Measurements from ENCODE around the gene MANBA. TPM values are rescaled to one million over a fixed set of nuclear protein-coding genes. Genes with fewer than 3 reads are reported as not detected.

The MANBA gene
- 19.0 TPM for polyA plus RNA-seq (2013, experiment 1 of 2; ENCODE audit: insufficient read length)
- polyA plus RNA-seq (2013, experiment 2 of 2; ENCODE audit: insufficient read length) = 18.3 TPM

DNA sequence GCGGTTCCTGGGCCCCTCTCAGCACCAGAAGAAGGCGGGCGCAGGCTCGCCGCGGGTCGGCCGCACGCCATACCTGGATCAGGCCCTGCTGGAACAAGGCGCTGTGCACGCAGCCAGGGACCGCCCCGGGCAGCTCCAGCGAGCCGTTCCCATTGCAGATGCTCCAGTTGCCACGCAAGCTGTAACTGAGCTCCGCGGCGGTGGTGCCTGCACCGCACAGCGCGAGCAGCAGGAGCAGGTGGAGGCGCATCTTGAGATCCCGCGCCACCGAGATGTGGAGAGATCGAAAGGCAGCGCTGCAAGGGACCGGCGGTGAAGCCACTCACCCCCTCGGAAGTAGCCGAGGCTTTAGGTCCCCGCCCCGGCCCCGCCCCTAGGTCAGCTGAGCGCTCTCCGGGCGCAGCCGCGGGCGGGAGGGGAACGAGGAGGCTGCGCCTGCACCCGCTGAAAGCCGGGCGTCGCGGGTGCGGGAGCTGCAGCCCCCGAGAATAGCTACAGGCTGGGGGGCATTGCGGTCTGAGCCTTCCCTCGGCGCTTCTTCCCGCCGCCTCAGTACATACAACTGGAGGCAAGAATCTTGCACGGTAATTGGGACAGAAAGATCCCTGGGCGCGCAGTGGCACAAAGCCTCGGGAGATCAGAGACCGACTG, at the start of gene MANBA:
TSS of gene MANBA (minus strand) at position 324 of the 651 bp plus-strand sequence. CDS start at position 250, 74 bp downstream.
- DNase-seq = peak; percentile 73

DNA sequence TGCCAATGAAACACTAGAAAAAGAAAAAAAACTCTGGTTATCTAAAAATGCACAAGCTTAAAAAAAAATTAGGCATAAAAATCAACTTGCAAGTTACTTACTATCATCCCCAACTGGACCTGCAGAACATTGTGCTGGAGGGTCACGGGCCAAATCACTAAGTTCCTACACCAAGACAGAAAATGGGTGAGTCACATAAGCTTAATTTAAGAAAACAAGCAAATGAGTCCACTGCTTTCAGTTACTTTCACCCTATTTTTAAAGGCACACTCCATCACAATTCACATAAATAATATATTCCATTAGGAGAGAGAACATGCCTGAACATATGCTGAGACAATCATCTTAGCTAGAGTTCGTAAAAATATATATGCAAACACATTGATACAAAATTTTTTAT, 48.9 kb upstream of the MANBA start:
- no peak for DNase-seq

DNA sequence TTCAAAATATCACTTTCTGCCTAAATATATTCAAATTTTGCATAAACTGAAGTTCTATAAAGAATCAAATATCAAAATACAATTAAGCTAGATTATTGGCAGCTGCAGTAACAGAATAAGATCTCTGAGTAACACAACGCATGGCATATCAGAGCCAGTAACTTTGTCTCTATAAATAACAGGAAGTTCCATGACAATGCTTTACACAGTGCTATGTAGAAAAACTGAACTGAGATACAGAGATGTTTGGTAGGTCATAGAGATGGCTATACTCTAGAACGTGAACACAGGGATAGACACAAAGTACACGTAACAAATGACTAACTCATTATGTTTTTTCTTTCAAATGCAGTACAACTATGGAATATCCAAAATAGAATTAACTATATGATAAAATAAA, 48.4 kb upstream of the MANBA start:
- no peak for DNase-seq

DNA sequence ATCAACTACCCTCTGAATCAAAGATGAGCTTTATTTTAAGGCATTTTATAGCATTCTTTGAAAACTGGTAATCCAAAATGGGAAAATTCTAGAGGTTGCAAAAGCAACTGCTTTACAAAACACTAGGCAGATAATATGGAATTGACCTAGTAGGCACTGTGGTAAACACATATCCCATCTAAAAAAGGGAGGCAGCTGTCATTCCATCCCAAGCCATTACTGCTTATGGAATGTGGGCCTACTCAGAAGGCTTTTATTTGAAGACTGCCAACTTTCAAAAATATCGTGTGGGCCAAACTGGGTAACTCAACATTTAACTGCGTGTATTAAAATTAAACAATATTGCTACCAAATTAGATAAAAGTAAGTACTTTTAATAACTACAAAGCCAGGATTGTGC, 47.2 kb upstream of the MANBA start:
- no peak for DNase-seq

DNA sequence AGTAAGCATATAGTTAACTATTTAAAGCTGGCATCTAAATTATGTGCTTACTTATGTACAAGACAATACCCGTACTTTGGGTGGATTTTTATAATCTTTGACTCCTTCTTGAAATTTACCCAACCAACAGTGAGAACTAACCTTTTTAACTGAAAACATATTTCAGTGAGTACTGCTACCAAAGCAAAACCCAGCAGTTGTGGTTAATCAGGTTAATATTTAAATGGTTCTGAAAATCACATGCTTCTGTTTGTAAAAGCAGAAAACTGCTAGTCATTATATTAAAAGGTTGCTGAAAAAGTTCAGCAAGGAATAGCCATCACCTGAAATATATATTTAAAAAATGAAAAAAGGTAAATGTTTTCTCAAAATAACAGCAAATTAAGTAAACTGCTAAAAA, 46.6 kb upstream of the MANBA start:
- no peak for DNase-seq

DNA sequence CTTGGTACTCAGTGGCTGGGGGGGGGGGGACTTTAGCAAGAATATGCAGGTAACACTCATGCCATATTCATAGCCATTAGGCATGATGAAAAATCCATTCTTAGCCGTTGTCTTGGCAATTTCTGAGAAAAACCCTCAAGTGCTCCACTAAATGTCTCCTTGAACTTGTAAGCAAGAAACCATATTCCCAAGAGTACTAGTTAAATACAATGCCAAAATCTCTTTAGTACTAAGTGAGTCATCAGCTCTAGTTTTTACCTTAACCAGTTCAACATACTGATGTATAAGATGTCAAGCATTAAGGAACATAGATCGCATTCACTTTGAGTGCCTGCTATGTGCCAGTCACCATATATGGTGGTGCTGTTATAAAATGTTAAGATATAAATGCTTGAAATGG, 39.0 kb upstream of the MANBA start:
- peak; percentile 56 for DNase-seq

DNA sequence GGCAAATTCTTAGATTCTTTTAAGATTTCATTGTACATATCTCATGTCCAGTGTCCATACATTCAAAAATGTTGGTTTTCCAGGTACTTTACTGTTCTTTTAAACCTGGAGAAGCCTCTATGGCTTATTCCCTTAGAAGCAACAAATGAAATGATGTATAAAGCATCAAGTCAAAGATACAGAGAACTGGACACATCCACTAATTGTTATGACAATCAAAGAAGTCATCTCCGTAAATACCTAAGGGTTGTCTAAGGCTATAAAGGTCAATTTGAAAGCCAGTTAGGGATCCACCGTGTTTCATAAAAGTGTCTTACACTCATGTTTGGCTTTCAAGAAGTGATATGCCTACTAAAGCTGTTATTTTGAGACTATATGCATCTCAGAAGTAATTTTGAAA, 34.2 kb upstream of the MANBA start:
- DNase-seq = no peak

DNA sequence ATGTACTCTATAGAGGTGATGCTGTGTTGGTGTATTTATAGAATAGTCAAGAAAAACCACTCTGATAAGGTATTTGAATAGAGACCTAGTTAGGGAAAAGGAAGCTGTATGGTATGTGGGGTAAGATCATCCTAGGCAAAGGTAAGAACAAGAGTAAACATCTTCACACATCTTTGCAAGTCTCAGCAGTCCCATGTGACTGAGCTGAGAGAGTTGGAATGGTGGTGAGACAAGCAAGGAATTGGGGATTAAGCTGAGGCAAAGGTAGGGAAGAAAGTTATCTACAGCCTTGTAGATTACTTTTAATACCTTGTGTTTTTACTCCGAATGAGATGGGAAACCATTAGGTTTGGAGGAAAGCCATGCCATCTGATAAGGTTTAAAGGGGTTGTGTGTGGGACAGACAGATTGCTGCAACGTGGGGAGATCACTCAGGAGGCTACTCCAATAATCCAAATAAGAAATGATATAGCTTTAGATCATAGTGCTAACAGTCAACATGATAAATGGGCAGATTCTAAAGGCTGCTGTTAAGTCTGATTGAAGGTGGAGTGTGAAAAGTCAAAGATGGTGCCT, 31.7 kb upstream of the MANBA start:
- DNase-seq = no peak

DNA sequence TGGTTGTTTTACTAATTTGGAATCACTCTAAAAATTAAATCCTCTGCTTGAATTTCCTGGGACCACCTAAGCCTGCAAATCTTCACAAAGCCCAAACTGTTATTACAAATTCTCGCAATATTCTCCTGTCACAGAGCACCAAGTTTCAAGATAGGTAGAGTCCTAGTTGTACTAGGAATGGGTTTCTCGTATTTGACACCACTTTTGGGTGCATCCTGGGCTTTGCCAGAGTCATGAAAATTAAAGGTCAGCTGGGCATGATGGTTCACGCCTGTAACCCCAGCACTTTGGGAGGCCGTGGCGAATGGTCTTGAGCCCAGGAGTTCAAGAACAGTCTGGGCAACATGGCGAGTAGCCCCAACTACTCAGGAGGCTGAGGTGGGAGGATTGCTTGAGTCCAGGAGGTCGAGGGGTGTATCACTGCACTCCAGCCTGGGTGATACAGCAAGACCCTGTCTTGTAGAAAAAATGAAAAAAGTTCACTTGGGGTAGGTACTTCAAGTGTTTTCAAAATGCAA, 30.6 kb upstream of the MANBA start:
- no peak for DNase-seq

DNA sequence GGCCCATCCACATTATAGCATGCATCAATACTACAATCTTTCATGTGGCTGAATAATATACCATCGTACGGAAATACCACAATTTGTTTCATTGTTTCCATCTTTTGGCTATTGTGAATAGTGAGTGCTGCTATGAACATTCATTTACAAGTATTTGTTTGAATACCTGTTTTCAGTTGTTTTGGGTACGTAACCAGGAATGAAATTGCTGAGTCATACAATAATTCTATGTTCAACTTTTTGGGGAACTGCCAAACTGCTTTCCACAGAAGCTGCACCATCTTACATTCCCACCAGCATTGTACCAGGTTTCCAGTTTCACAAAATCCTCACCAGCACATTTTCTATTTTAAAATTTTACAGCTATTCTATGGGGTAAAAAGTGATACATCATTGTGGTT, 28.5 kb upstream of the MANBA start:
- peak; percentile 77 for DNase-seq

DNA sequence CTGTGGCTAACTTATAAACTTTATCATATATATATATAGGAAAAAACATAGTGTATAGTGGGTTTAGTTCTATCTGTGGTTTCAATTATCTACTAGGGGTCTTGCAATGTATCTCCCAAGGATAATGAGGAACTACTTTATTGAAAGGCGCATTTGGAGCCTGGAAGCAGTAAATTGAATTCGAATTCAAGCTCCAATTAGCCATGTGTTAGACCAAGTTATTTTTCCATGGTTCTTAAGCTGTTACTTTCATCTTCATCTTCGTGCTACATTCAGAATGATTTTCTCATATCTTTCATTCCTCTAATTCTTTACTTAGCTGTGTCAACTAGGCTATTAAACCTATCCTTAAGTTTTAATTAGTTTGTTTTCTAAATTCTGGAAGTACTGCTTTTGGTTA, 27.2 kb upstream of the MANBA start:
- no peak for DNase-seq

DNA sequence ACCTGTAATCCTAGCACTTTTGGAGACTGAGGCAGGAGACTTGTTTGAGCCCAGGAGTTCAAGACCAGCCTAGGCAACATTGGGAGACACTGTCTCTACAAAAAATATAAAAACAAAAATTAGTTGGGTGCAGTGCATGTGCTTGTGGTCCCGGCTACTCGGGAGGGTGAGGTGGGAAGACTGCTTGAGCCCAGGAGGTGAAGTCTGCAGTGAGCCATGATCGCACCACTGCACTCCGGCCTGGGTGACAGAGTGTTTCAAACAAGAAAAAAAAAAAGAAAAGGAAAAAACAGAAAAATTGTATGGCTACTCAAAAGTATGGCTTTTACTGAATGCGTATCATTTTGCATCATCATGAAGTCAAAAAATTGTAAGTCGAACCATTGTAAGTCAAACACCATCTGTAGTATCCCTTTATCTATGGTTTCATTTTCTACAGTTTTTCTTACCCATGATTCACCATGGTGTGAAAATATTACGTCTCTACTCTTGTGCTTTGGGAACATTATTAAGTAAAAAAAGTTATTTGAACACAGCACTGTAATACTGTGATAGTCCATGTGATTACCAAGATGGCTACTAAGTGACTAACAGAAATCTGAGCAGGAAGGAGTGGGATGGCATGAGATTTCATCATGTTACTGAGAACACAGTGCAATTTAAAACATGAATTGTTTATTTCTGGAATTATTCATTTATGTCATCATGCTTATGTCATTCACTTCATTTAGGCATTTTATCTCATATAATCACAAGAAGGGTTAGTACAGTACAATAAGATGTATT, 26.5 kb upstream of the MANBA start:
- peak; percentile 47 for DNase-seq

DNA sequence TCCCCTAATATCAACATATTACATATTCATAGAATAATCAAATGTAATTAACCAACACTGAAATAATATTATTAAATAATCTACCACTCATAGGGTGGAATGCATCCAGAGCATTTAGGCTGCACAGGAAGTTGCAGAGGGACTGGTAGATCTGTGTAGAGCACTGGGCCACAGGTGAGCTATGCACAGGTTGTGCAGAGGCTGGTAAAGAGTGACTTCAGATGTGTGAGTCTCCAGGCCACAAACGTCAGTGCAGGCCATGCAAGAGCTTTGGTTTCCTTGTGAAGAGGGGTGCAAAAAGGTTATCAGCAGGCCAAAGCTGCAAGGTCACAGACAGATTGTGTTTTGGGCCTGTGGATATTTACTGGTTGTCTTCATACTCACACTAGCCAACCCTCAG, 25.5 kb upstream of the MANBA start:
- DNase-seq = no peak

DNA sequence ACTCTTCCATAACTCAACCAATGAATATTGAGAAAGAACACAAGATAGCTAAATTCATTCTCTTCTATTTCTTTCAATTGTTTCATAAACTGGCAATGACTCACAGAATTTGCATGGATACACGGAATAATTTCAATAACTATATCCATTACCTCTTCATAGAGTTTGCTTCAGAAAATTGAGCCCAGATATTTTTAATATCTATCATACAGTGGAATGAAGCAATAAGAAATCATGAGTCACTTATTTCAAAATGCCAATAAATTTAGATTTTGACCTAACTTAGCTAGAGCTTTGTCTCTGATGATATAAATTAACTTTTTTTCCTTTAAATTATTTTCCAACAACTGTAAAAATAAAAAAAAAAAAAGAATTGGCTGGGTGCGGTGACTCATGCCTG, 22.2 kb upstream of the MANBA start:
- DNase-seq = peak; percentile 44

DNA sequence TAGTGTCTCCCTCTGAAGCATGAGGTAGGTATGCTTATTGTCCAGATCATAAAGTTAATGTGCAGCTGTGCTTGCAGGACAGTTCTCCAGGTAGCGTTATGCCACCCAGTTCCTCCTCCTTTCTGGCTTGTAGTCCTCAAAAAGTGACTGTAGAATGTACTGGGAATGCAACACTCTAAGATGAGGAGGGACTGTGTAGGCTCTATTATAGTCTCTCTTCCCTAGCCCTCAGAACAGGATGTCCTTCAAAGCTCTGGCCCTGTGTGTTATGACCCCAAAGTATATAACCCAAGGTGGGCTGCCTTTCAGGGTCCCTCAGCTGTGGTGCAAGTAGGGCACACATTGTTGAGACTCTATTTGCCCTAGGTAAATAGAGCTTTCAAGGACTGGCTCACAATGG, 20.8 kb upstream of the MANBA start:
- no peak for DNase-seq

DNA sequence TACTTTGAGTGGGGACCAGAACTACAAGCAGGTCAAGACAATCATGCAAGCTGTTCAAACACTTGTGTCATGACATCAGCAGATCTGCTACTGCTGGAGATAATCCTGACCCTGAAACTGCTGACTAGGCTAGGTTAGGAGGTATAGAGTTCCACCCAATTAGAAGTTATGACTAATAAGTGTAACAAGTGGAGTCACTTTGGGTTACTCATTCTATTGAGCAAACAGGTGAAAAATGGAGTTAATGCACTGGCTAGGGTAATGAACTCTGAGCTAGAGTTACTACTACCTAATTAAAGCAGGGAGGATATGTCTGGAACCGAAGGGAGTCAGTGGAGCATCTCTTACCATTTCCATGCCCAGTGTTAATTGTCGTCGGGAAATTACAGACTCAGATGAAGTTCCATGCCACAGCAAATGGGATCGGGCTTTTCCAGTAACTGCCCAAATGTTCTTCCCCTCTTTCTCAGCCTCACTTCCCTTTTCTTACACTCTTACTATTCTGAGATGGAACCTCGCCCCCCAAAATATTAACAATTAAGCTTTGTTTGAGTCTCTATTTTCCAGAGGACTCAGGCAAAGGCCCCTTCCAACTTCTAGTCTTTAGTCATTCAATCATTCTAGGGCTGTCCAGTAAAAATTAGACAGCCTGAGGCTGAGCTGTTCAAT, 19.8 kb upstream of the MANBA start:
- no peak for DNase-seq

DNA sequence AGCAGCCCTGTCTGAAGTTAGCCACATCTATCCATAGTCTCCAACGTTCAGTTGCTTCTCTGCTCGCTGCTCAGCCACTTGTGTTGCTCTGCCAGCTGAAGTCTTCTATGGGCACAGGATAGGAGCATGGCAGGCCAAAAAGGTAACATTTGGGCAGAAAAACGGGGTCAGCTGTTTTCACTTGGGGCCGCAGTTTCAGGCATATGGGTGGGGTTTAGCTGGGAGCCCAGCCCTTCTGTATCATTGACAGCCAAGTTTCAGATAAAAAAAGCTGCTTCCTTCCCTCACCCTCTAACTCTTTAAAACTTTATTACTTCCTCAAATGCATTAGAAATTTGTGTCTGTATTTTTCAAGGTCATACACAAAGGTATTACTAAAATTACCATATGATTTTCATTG, 18.4 kb upstream of the MANBA start:
- no peak for DNase-seq

DNA sequence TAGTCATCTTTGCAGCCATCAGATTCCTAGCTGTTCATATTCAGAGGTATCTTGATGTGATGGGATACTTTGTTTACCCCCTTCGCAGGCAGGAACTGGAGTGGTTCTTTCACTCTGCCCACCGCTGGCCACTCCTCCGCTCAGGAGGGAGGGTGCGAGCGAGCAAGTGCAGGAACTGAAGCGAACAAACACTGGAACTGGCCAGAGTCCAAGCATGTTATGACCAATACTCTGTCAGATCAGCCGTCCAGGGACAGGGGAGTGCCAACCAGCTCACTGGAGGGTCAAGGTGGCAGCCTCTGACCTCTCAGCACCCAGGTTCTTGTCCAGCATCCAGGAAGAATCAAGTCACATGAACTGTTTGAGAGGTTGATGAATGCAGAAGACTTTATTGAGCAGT, 18.0 kb upstream of the MANBA start:
- DNase-seq = no peak

DNA sequence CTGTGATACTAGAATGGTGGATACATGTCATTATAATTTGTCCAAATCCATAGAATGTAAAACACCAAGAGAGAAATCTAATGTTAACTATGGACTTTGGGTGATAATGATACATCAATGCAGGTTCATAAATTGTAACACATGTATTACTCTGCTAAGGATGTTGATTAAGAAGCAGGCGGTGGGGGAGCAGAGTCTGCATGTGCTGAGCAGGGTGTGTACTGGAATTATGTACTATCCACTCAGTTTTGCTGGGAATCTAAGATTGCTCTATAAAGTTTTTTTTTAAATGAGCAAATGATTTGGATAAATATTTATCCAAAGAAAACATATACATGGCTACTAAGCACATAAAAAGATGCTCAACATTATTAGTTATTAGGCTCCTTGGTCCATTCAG, 15.0 kb upstream of the MANBA start:
- DNase-seq = no peak

DNA sequence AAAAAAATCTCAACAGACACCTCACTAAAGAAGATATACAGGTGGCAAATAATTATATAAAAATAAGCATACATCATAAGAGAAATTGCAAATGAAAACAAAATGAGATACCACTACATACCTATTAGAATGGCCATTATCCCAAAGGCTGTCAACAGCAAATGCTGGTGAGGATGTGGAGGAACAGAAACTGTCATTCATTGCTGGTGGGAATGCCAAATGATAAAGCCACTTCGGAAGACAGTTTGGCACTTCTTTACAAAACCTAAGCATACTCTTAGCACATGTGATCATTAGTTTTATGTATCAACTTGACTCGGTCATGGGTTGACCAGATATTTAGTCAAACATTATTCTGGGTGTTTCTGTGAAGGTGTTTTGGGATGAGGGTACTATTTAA, 13.5 kb upstream of the MANBA start:
- DNase-seq = no peak

DNA sequence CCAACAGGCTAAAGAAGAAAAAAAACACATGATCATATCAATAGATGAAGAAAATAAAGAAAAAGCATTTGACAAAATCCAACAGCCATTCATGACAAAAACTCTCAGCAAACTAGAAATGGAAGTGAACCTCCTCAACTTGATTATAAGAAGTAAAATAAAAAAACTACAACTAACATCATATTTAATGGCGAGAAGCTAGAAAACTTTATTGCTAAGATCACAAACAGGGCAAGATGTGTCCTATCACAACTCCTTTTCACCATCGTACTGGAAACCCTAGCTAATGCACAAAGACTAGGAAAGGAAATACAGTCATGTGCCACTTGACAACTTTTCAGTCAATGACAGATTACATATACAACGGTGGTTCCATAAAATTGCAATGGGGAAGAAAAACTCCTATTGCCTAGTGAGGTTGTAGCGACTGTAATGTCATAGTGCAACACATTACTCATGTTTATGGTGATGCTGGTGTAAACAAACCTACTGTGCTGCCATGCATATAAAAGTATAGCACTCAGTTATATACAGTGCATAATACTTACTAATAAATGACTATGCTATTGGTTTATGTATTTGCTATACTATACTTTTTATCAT, 12.1 kb upstream of the MANBA start:
- no peak for DNase-seq

DNA sequence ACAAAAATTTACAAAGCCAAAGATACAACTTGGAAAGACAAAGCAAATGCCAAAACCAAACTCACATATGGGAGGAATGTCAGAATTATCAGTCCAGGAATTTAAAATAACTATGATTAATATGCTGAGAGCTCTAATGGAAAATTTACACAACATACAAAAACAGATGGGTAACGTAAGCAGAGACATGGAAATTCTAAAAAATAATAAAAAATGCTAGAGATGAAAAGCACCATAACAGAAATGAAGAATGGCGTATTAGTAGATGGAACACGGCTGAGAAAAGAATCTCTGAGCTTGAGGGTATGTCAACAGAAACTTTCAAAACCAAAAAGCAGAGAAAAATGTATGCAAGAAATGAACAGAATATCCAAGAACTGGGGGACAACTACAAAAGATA, 4.1 kb upstream of the MANBA start:
- DNase-seq = peak; percentile 11

DNA sequence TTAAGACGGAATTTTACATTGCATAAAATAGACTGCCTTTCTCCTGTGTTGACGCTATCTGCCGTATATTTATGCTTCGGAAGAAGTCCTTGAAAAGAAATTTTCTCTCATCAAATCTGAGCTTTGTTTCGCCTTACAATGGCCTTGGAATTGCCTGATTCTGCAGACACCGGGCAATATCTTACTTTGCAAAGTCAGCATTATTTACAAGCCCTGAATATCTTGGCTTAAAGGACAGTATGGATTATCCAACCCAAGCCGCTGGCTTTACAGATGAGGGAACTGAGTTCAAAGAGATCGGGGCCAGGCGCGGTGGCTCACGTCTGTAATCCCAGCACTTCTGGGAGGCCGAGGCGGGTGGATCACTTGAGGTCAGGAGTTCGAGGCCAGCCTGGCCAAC, 1.1 kb upstream of the MANBA start:
- DNase-seq = no peak

Measured in fibroblast of skin of abdomen (primary cell).